ENCODE data around the gene HGFAC. TPM values are rescaled to one million over a fixed set of nuclear protein-coding genes. Genes with fewer than 3 reads are reported as not detected.
A peak's percentile ranks its signal among the peaks of the same experiment; 100 is the strongest.

The HGFAC gene
- total and polyA plus RNA-seq, 8 donors, result 0.09 to 2.2 (median 0.47) TPM; not detected in 3

DNA sequence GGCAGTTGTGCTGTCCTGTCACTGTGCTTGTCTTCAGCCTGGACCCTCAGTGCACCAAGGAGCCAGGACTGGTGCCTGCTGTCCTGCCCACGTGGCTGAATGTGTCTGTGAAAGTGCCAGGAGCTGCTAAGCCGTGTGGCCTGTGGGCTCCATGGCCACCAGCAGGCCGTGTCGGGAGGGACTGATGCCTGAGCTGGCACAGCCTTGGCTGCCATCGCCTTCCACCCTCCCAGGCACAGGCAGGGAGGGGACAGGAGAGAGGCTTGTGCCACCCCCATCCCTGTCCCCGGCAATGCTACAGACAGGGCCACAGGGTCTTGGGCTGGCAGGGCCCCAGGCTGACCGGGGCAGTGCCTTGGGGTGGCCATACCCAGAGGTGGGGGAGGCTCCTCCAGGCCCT, 46.1 kb downstream of the HGFAC start:
- FAIRE-seq (no peak), ATAC-seq (no peak), DNase-seq (peak in 2 of 6 donors; percentile 31 to 72)
- Histone ChIP-seq H3K27me3 (no peaks in the 10 kb centered on the region), H3K4me1 (no peaks in the 10 kb centered on the region), H3K27ac (no peak overlapping the region), H3K9me3 (no peaks in the 10 kb centered on the region), H3K36me3 (no peaks in the 10 kb centered on the region), H3K4me3 (no peak overlapping the region)
- intact Hi-C loops (cut with DNase I), result no loop called here
- TF ChIP-seq, protein P1, sequence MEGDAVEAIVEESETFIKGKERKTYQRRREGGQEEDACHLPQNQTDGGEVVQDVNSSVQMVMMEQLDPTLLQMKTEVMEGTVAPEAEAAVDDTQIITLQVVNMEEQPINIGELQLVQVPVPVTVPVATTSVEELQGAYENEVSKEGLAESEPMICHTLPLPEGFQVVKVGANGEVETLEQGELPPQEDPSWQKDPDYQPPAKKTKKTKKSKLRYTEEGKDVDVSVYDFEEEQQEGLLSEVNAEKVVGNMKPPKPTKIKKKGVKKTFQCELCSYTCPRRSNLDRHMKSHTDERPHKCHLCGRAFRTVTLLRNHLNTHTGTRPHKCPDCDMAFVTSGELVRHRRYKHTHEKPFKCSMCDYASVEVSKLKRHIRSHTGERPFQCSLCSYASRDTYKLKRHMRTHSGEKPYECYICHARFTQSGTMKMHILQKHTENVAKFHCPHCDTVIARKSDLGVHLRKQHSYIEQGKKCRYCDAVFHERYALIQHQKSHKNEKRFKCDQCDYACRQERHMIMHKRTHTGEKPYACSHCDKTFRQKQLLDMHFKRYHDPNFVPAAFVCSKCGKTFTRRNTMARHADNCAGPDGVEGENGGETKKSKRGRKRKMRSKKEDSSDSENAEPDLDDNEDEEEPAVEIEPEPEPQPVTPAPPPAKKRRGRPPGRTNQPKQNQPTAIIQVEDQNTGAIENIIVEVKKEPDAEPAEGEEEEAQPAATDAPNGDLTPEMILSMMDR (IDR thresholded peaks at IDR 0.05), result no peak
- 72 to 77% methylated on average over 7 of the region's 7 CpGs for WGBS, 2 donors

DNA sequence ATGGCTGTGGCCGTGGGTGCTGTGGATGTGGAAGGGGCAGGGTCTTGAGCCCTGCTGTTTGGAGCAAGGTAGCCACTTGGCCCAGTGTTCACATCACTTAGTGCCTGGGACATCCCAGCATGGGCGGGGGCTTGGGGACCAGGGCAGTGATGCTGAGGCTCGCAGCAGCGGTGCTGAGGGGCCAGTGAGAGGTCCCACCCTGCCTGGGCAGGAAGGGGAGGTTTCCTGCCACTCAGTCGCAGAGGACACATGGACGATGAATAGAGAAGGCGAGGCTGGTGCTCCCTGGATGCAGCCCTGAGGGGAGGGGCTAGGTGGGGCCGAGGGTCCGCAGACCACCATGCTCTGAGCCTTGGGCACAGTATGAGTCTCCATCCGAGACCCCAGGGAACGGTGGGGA, 47.1 kb downstream of the HGFAC start:
- FAIRE-seq, result no peak
- Histone ChIP-seq H3K27ac (no peak overlapping the region), H3K4me1 (no peaks in the 10 kb centered on the region), H3K27me3 (no peaks in the 10 kb centered on the region), H3K9me3 (no peaks in the 10 kb centered on the region), H3K4me3 (no peak overlapping the region), H3K36me3 (peaks cover 0 to 8% (median 0%) of the 10 kb centered on the region in 3 donors)
- intact Hi-C loops (cut with DNase I), result no loop called here
- no peak for ATAC-seq
- peak in 1 of 6 donors; percentile 51 for DNase-seq
- TF ChIP-seq, protein P1 (IDR thresholded peaks at IDR 0.05), result no peak
- WGBS, 2 donors, result 70 to 81% methylated on average over 11 of the region's 11 CpGs

DNA sequence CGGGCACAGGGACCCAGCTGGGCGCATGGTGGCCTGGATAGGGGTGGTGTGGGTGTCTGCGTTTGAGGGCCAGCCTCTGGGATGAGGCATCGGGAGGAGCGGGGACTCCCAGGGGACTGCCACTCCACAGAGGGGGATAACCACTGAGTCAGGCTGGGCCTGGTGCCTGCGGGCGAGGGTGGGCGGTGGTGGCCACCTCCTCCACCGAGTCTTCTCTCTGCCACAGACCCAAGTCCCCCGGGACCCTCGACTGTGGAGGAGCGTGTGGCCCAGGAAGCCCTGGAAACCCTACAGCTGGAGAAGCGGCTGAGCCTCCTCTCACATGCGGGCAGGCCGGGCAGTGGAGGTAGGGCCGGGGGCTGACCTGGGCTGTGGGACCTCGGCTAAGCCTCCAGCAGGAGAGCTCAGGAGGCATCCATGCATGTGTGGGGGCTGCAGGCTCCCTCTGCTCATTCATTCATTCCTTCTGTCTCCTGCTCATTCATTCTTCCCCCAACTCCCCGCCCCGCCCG, 47.7 kb downstream of the HGFAC start:
- H3K36me3 ChIP-seq, result peaks cover 0 to 9% (median 0%) of the 10 kb centered on the region in 3 donors
- no peaks in the 10 kb centered on the region for H3K9me3 ChIP-seq
- H3K4me1 ChIP-seq, result no peaks in the 10 kb centered on the region
- TF ChIP-seq, protein P1 (IDR thresholded peaks at IDR 0.05), result no peak
- no peak overlapping the region for H3K27ac ChIP-seq
- WGBS, 2 donors, result 78 to 85% methylated on average over 20 of the region's 20 CpGs
- DNase-seq (peak in 2 of 6 donors; percentile 35 to 72), ATAC-seq (peak in 1 of 4 donors; percentile 10), FAIRE-seq (no peak)
- H3K4me3 ChIP-seq, result no peak overlapping the region
- intact Hi-C loops (cut with DNase I), result no loop called here
- H3K27me3 ChIP-seq, result no peaks in the 10 kb centered on the region

DNA sequence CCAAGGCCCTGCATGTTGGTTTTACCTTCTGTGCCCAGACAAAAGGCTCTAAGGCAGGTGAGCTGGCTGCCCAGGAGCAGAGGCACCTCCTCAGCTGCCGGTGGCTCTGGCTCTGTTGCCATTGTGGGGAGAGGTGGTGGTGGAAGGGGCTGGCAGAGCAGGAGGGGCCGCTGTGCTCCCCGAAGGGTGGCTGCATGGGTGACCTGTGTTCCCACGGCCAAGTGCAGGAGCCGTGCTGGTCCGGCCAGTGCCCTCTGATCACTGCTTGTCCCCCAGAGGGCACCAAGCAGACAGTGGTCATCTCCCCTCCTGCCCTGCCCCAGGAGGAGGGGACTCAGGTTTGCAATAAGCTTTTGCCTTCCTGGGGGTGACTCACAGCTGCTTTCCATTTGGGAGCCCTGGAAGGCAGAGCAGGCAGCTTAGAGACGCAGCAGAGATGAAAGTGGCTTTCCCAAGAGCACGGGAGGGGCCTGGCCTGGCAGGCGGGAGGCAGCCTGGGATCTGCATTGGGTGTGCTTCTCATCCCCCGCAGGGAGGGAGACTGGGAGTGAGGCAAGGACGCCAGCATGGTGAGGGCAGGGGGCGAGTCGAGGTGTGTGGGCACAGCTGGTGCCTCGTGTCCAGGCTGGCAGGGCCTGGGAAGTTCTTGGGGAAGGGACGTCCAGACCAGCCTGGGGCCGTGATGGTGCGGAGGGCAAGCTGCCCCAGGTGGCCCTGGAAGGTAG, 50.1 kb downstream of the HGFAC start:
- WGBS, 2 donors, result 81 to 89% methylated on average over 17 of the region's 17 CpGs
- peak in 2 of 6 donors; percentile 37 to 74 for DNase-seq
- H3K27me3 ChIP-seq, result no peaks in the 10 kb centered on the region

More for the DNA sequence above, 50.1 kb downstream of the HGFAC start:
- Histone ChIP-seq H3K36me3 (peaks cover 0 to 9% (median 0%) of the 10 kb centered on the region in 3 donors), H3K4me3 (no peak overlapping the region), H3K27ac (no peak overlapping the region), H3K9me3 (no peaks in the 10 kb centered on the region), H3K4me1 (no peaks in the 10 kb centered on the region)
- FAIRE-seq, result no peak
- TF ChIP-seq, protein P1 (IDR thresholded peaks at IDR 0.05), result no peak
- intact Hi-C loops (cut with DNase I), result no loop called here
- ATAC-seq, result no peak

All from pancreas (tissue), 10 donors.